Measurements from ENCODE around the gene SUSD5.

Gene SUSD5

DNA sequence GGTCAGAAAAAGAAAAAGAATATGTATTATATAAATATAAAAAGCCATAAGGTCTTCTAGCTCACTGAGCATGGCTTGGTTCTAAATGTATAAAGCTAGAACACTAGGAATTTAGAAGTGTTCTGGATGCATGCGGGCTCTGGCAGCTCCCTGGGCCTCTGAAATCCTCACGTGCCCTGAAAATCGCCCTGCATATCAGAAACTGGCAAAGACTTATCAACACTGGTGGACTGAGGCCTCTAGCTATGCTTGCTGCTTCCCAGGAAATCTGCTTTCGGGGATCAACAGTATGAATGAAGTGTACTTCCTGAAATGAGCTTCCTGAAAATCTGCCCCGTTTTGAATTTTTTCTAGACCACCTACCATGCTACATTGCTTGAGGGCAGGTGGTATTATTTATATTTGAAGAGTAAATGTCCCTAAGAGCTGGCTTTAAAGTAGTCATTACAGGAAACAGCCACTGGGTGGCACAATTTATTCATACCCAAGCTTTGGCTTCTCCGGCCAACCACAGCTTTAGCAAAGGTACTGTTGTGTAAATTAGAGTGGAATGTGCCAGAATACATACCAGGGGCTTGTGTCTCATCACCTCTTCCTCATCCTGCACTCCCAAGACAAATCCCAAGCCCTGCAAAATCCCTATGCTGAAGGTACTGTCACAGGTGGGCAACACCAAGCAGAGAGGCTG lies 87.1 kb downstream of the SUSD5 start:
- no peak overlapping the region for H3K27ac ChIP-seq (ENCODE audit: low read length)
- peaks cover 0 to 4% of the 10 kb centered on the region in 2 donors for H3K4me1 ChIP-seq (ENCODE audit: control insufficient read depth in 1 of 2, insufficient read depth in 2 of 2, low read length in 2 of 2)
- H3K9me3 ChIP-seq (ENCODE audit: control insufficient read depth in 1 of 2, low read length in 2 of 2): no peaks in the 10 kb centered on the region
- H3K36me3 ChIP-seq (ENCODE audit: control insufficient read depth in 1 of 2, insufficient read depth in 2 of 2, low read length in 2 of 2): peaks cover 39 to 53% of the 10 kb centered on the region in 2 donors
- H3K4me3 ChIP-seq (ENCODE audit: low read depth in 1 of 2, low read length in 2 of 2): no peak overlapping the region
- H3K27me3 ChIP-seq (ENCODE audit: low read depth, low read length): no peaks in the 10 kb centered on the region

DNA sequence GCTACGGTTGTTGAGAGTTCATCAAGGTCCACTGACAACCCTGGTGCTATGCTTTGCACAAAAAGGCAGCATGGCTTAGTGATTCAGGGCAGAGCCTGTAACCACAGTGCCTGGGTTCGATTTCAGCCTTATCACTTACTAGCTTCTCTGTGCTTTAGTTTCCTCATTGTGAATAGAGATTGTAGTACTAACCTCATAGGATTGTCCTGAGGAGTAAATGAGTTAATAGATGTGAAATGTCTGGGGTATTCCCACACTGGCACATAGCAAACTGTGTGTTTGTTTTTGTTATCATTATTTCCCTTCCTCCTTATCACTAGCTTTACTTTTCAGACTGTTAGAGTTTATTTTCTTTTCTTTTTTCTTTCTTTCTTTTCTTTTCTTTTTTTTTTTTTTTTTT lies 88.5 kb downstream of the SUSD5 start:
- peaks cover 47 to 57% of the 10 kb centered on the region in 2 donors for H3K36me3 ChIP-seq (ENCODE audit: control insufficient read depth in 1 of 2, insufficient read depth in 2 of 2, low read length in 2 of 2)

DNA sequence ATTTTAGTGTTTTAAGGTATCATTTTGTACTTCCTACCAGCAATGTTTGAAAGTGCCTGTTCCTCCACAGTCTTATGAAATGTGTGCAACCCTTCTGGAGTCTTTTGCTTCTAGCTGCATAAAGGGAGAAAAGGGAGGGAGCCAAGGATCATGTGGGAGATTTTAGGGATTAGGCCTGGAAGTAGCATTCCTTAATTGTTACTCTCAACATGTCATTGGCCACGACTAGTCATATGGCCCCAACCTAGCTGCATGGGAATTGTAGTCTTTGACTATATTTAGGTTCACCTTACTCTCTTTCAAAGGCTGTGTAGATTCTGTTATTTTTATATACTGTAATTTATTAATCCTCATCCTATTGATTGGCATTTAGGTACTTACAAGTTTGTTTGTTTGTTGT lies 89.9 kb downstream of the SUSD5 start:
- Histone ChIP-seq H3K4me3 (ENCODE audit: low read depth in 1 of 2, low read length in 2 of 2) (no peak overlapping the region), H3K36me3 (ENCODE audit: control insufficient read depth in 1 of 2, insufficient read depth in 2 of 2, low read length in 2 of 2) (peaks cover 44 to 56% of the 10 kb centered on the region in 2 donors), H3K27ac (ENCODE audit: low read length) (no peak overlapping the region), H3K27me3 (ENCODE audit: low read depth, low read length) (no peaks in the 10 kb centered on the region), H3K9me3 (ENCODE audit: control insufficient read depth in 1 of 2, low read length in 2 of 2) (no peaks in the 10 kb centered on the region), H3K4me1 (ENCODE audit: control insufficient read depth in 1 of 2, insufficient read depth in 2 of 2, low read length in 2 of 2) (peaks cover 0 to 4% of the 10 kb centered on the region in 2 donors)

More for the DNA sequence above, 88.5 kb downstream of the SUSD5 start:
- no peaks in the 10 kb centered on the region for H3K27me3 ChIP-seq (ENCODE audit: low read depth, low read length)
- H3K4me1 ChIP-seq (ENCODE audit: control insufficient read depth in 1 of 2, insufficient read depth in 2 of 2, low read length in 2 of 2): peaks cover 0 to 4% of the 10 kb centered on the region in 2 donors
- H3K4me3 ChIP-seq (ENCODE audit: low read depth in 1 of 2, low read length in 2 of 2): no peak overlapping the region
- H3K9me3 ChIP-seq (ENCODE audit: control insufficient read depth in 1 of 2, low read length in 2 of 2): no peaks in the 10 kb centered on the region
- no peak overlapping the region for H3K27ac ChIP-seq (ENCODE audit: low read length)

DNA sequence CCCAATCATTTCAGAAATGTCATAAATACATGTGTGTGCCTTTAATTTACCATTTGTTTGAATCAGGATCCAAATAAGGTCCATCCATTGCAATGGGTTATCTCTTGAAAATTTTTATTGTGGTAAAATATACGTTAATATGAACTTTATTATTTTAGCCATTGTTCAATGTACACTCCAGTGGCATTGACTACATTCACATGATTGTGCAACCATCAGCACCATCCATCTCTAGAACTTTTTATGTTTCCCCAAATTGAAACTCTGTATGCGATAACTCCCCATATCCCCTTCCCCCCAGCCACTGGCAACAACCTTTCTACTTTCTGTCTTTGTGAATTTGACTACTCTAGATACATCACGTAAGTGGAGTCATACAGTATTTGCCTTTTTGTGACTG lies 92.8 kb downstream of the SUSD5 start:
- no peak overlapping the region for H3K4me3 ChIP-seq (ENCODE audit: low read depth in 1 of 2, low read length in 2 of 2)
- H3K27ac ChIP-seq (ENCODE audit: low read length): no peak overlapping the region
- no peaks in the 10 kb centered on the region for H3K9me3 ChIP-seq (ENCODE audit: control insufficient read depth in 1 of 2, low read length in 2 of 2)
- H3K4me1 ChIP-seq (ENCODE audit: control insufficient read depth in 1 of 2, insufficient read depth in 2 of 2, low read length in 2 of 2): no peaks in the 10 kb centered on the region
- H3K27me3 ChIP-seq (ENCODE audit: low read depth, low read length): no peaks in the 10 kb centered on the region
- peaks cover 33 to 59% of the 10 kb centered on the region in 2 donors for H3K36me3 ChIP-seq (ENCODE audit: control insufficient read depth in 1 of 2, insufficient read depth in 2 of 2, low read length in 2 of 2)

DNA sequence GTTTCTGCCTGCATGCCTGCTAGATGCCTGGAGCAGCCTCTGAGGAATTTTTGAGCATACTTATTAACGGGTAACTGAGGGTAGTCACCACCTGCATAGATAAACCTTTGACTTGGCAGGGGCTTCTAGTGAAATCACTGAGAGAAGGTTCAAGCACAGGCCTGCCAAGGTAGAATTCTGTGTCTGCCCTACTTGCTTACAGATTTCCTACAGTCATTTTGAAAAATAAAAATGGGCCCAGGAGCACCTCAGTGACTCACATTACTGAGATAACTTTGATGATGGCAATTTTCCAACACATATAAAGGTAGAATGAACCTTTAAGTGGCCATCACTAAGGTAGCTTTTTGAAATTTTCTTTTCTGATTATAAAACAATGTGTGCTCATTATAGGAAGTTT lies 94.0 kb downstream of the SUSD5 start:
- H3K36me3 ChIP-seq (ENCODE audit: control insufficient read depth in 1 of 2, insufficient read depth in 2 of 2, low read length in 2 of 2): peaks cover 33 to 50% of the 10 kb centered on the region in 2 donors
- H3K4me3 ChIP-seq (ENCODE audit: low read depth in 1 of 2, low read length in 2 of 2): no peak overlapping the region
- H3K27ac ChIP-seq (ENCODE audit: low read length): no peak overlapping the region
- H3K9me3 ChIP-seq (ENCODE audit: control insufficient read depth in 1 of 2, low read length in 2 of 2): no peaks in the 10 kb centered on the region
- H3K27me3 ChIP-seq (ENCODE audit: low read depth, low read length): no peaks in the 10 kb centered on the region
- H3K4me1 ChIP-seq (ENCODE audit: control insufficient read depth in 1 of 2, insufficient read depth in 2 of 2, low read length in 2 of 2): no peaks in the 10 kb centered on the region

DNA sequence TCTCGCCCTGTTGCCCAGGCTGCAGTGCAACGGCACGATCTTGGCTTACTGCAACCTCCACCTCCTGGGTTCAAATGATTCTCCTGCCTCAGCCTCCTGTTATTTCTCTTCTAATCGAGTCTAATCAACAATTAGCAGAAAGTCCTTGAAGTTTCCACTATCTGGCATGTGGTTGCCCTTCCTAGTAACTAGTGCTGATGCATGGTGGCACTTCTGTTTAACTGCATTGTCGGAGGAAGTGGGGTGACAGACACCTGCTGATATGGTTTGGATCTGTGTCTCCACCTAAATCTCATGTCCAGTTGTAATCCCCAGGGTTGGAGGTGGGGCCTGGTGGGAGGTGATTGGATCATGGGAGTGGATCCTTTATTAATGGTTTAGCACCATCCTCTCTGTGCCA lies 95.6 kb downstream of the SUSD5 start:
- H3K4me1 ChIP-seq (ENCODE audit: control insufficient read depth in 1 of 2, insufficient read depth in 2 of 2, low read length in 2 of 2): no peaks in the 10 kb centered on the region
- H3K27ac ChIP-seq (ENCODE audit: low read length): no peak overlapping the region
- H3K27me3 ChIP-seq (ENCODE audit: low read depth, low read length): no peaks in the 10 kb centered on the region
- H3K4me3 ChIP-seq (ENCODE audit: low read depth in 1 of 2, low read length in 2 of 2): no peak overlapping the region
- peaks cover 33 to 56% of the 10 kb centered on the region in 2 donors for H3K36me3 ChIP-seq (ENCODE audit: control insufficient read depth in 1 of 2, insufficient read depth in 2 of 2, low read length in 2 of 2)
- H3K9me3 ChIP-seq (ENCODE audit: control insufficient read depth in 1 of 2, low read length in 2 of 2): no peaks in the 10 kb centered on the region

DNA sequence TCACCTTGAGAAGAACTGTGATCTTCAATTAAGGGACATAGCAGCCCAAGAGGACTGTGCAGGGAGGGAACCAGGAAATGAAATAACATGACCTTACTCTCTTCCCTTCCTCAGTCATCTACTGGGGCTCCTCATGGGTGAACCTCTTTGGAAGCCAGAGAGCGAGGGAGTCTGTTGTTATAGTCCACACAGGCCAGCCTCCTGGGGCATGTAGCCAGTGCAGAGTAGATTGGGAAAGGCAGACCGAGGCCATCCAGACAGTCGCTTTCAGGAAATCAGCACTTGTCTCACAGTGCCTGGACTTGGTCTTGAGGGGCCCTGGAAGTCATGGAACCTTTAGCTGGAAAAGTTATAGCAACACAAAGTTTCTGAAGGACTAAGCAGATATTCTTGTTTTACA lies 98.7 kb downstream of the SUSD5 start:
- Histone ChIP-seq H3K36me3 (ENCODE audit: control insufficient read depth in 1 of 2, insufficient read depth in 2 of 2, low read length in 2 of 2) (peaks cover 15 to 31% of the 10 kb centered on the region in 2 donors), H3K27ac (ENCODE audit: low read length) (no peak overlapping the region), H3K4me3 (ENCODE audit: low read depth in 1 of 2, low read length in 2 of 2) (no peak overlapping the region), H3K27me3 (ENCODE audit: low read depth, low read length) (no peaks in the 10 kb centered on the region), H3K9me3 (ENCODE audit: control insufficient read depth in 1 of 2, low read length in 2 of 2) (no peaks in the 10 kb centered on the region), H3K4me1 (ENCODE audit: control insufficient read depth in 1 of 2, insufficient read depth in 2 of 2, low read length in 2 of 2) (peaks cover 0 to 5% of the 10 kb centered on the region in 2 donors)

DNA sequence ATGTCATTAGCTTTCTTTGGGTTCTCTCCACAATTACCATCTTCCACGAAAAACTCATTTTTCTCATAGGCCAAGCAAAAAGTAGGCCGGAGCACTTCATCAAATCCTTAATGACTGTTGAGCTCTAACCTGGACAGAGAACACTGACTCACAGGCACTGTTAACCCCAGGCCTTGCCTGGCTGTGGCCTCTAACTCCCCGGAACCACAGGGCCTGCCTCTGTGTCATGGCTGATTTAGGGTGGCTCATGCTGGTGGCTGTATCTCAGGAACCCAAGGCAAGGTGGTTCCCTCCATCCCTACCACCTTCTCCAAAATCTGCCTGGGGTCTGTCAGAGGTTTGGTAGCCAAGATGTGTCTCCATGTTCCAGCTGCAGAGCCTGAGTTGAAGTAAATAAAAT lies 101.1 kb downstream of the SUSD5 start:
- no peaks in the 10 kb centered on the region for H3K27me3 ChIP-seq (ENCODE audit: low read depth, low read length)
- peaks cover 7 to 21% of the 10 kb centered on the region in 2 donors for H3K36me3 ChIP-seq (ENCODE audit: control insufficient read depth in 1 of 2, insufficient read depth in 2 of 2, low read length in 2 of 2)
- H3K9me3 ChIP-seq (ENCODE audit: control insufficient read depth in 1 of 2, low read length in 2 of 2): no peaks in the 10 kb centered on the region
- H3K4me1 ChIP-seq (ENCODE audit: control insufficient read depth in 1 of 2, insufficient read depth in 2 of 2, low read length in 2 of 2): peaks cover 0 to 11% of the 10 kb centered on the region in 2 donors
- no peak overlapping the region for H3K27ac ChIP-seq (ENCODE audit: low read length)
- H3K4me3 ChIP-seq (ENCODE audit: low read depth in 1 of 2, low read length in 2 of 2): no peak overlapping the region

DNA sequence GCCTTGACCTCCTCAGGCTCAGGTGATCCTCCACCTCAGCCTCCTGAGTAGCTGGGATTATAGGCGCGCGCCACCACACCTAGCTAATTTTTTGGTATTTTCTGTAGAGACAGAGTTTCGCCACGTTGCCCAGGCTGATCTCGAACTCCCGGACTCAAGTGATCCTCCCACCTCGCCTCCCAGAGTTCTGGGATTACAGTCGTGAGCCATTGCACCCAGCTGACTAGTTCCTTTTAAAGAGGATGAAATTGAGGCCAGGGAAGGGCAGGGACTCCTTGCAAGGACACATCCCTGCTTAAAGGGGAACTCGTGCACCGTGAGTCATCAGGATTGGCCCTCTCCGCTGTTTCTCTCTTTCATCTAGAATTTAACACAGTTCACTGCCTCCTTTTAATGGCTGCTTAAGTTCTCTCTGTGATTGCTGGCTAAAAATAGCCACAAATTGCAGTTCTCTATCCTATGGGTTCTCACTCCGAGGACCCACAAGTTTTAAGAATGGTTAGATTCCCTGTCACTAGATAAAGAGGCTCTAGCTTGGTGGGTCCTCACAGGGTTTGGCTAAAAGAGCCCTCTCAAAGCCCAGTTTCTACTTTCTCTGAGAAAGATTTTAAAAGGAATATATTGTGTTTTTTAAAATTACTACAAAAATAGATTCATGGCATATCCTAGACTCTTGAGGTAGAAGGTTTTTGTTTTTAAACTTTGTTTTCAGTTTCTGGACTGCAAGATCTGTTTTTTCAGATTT lies 103.4 kb downstream of the SUSD5 start:
- H3K4me1 ChIP-seq (ENCODE audit: control insufficient read depth in 1 of 2, insufficient read depth in 2 of 2, low read length in 2 of 2): peaks cover 0 to 11% of the 10 kb centered on the region in 2 donors
- peaks cover under 1 to 9% of the 10 kb centered on the region in 2 donors for H3K36me3 ChIP-seq (ENCODE audit: control insufficient read depth in 1 of 2, insufficient read depth in 2 of 2, low read length in 2 of 2)
- peak overlapping the region; percentile 80 for H3K27ac ChIP-seq (ENCODE audit: low read length)

DNA sequence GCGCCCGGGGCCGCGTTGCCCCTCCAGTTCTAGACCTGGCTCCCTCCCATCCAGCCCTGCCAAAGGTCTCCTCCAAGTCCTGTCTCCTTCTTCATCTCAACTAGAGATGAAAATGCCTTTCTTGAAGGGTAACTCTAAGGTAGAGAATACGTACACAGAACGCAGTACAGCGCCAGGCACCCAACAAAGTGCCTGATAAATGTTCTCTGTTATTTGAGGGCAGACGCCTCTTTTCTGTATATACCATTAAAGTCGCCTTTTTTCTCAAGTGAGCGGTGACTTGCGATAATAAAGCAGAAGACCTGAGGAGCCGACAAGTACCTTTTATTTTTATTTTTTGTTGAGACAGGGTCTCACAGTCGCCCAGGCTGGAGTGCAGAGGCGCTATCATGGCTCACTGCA lies 104.0 kb downstream of the SUSD5 start:
- Histone ChIP-seq H3K27ac (ENCODE audit: low read length) (peak overlapping the region; percentile 80), H3K27me3 (ENCODE audit: low read depth, low read length) (no peaks in the 10 kb centered on the region), H3K36me3 (ENCODE audit: control insufficient read depth in 1 of 2, insufficient read depth in 2 of 2, low read length in 2 of 2) (peaks cover 0 to 9% of the 10 kb centered on the region in 2 donors), H3K4me3 (ENCODE audit: low read depth in 1 of 2, low read length in 2 of 2) (peak overlapping the region; percentile 87 to 92), H3K4me1 (ENCODE audit: control insufficient read depth in 1 of 2, insufficient read depth in 2 of 2, low read length in 2 of 2) (peaks cover 0 to 11% of the 10 kb centered on the region in 2 donors), H3K9me3 (ENCODE audit: control insufficient read depth in 1 of 2, low read length in 2 of 2) (no peaks in the 10 kb centered on the region)

More for the DNA sequence above, 103.4 kb downstream of the SUSD5 start:
- Histone ChIP-seq H3K27me3 (ENCODE audit: low read depth, low read length) (no peaks in the 10 kb centered on the region), H3K9me3 (ENCODE audit: control insufficient read depth in 1 of 2, low read length in 2 of 2) (no peaks in the 10 kb centered on the region), H3K4me3 (ENCODE audit: low read depth in 1 of 2, low read length in 2 of 2) (peak overlapping the region; percentile 87 to 92)

DNA sequence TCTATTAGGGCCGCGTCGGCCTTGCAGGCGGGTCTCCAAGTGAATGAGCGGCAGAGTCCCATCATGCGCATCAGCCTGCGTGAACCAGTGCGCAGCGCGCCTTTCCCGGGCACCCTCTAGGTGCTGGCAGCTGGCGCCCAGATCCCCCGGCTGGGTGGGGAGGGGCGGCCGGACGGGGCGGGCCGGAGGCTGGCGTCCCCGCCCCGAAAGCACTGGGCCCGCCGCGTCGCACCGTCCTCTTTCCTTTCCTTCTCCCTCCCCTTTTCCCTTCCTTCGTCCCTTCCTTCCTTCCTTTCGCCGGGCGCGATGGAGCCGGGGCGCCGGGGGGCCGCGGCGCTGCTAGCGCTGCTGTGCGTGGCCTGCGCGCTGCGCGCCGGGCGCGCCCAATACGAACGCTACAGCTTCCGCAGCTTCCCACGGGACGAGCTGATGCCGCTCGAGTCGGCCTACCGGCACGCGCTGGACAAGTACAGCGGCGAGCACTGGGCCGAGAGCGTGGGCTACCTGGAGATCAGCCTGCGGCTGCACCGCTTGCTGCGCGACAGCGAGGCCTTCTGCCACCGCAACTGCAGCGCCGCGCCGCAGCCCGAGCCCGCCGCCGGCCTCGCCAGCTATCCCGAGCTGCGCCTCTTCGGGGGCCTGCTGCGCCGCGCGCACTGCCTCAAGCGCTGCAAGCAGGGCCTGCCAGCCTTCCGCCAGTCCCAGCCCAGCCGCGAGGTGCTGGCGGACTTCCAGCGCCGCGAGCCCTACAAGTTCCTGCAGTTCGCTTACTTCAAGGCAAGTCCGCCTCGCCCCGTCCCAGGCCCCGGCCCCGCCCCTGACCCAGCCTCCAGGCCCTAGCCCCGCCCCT lies 104.6 kb downstream of the SUSD5 start, which contains the start of gene CRTAP:
CRTAP (plus strand) TSS at position 243 of the 850 bp plus-strand sequence; CDS start at position 307, 64 bp downstream.
- Histone ChIP-seq H3K4me3 (ENCODE audit: low read depth in 1 of 2, low read length in 2 of 2) (peak within 1 kb of the TSS; percentile 87 to 92), H3K27me3 (ENCODE audit: low read depth, low read length) (no peaks in the 10 kb centered on the region), H3K27ac (ENCODE audit: low read length) (peak within 1 kb of the TSS; percentile 80), H3K9me3 (ENCODE audit: control insufficient read depth in 1 of 2, low read length in 2 of 2) (no peaks in the 10 kb centered on the region), H3K36me3 (ENCODE audit: control insufficient read depth in 1 of 2, insufficient read depth in 2 of 2, low read length in 2 of 2) (peaks cover 0 to 9% of the 10 kb centered on the region in 2 donors), H3K4me1 (ENCODE audit: control insufficient read depth in 1 of 2, insufficient read depth in 2 of 2, low read length in 2 of 2) (peaks cover 0 to 11% of the 10 kb centered on the region in 2 donors)
